Panc1 (cell line): ENCODE data around the gene TNPO3. TPM values are rescaled to one million over a fixed set of nuclear protein-coding genes. Genes with fewer than 3 reads are reported as not detected.

Experiments
- ATAC-seq: fragments of 200-7000 bp; cut with Tn5 transposase; 2 replicates; pipeline ENCODE4 v1.9.1; 2020; ENCODE audit warnings: mild to moderate bottlenecking, moderate library complexity
- BruUV-seq: library from RNA; stranded (reverse); fragments of 400-500 nt; replicated peaks from 2 replicates; lab custom pipeline; 2021; lab: Mats Ljungman, UMichigan
- CTCF ChIA-PET: fragments of 300-600 bp; sonication (Branson Sonifier 250); formaldehyde crosslinking; loops from one replicate; lab custom pipeline; 2022; ENCODE audit warnings: antibody characterized with exemption; lab: Charles Lee
- POLR2A ChIA-PET: fragments of 300-600 bp; sonication (Branson Sonifier 250); formaldehyde crosslinking; loops from one replicate; lab custom pipeline; 2022; ENCODE audit warnings: antibody characterized with exemption; lab: Charles Lee
- DNase-seq: peaks from one replicate; pipeline ENCODE4 v3.0.0-alpha.2; 2010; ENCODE audit warnings: low read depth, low spot score
- H3K27ac ChIP-seq: 2 replicates; pipeline ENCODE4 v1.5.1; 2011; ENCODE audit warnings: mild to moderate bottlenecking, low read length, inconsistent platforms
- H3K27me3 ChIP-seq: fragments of 200-500 bp; sonication (Bioruptor generic); 2 replicates; pipeline ENCODE4 v1.6.0; 2014; ENCODE audit warnings: low read length, inconsistent platforms; ENCODE audit not compliant: control insufficient read depth, insufficient read depth
- H3K36me3 ChIP-seq: fragments of 200-500 bp; sonication (Bioruptor generic); 2 replicates; pipeline ENCODE4 v1.5.1; 2014; ENCODE audit warnings: inconsistent platforms, mild to moderate bottlenecking, low read length, moderate library complexity; ENCODE audit not compliant: control insufficient read depth, insufficient read depth
- H3K4me1 ChIP-seq: 2 replicates; pipeline ENCODE4 v1.5.1; 2011; ENCODE audit warnings: inconsistent platforms, mild to moderate bottlenecking, low read length, moderate library complexity; ENCODE audit not compliant: control insufficient read depth, insufficient read depth
- H3K4me3 ChIP-seq, 2 experiments: 2 replicates each; pipeline ENCODE4 v1.5.1; 2011 to 2012; ENCODE audit warnings: low read depth in 2 of 2, low read length in 2 of 2, mild to moderate bottlenecking in 2 of 2, inconsistent platforms in 1 of 2, moderate library complexity in 1 of 2
- H3K9me3 ChIP-seq: fragments of 200-500 bp; sonication (Bioruptor generic); 2 replicates; pipeline ENCODE4 v1.5.1; 2014; ENCODE audit warnings: low read depth, mild to moderate bottlenecking, inconsistent platforms, low read length, moderate library complexity; ENCODE audit not compliant: control insufficient read depth, insufficient read depth
- CTCF ChIP-seq: fragments of 450-650 bp; IDR thresholded peaks from 2 replicates; pipeline ENCODE4 v1.5.1; 2017; ENCODE audit warnings: mild to moderate bottlenecking
- POLR2AphosphoS5 ChIP-seq: IDR thresholded peaks from 2 replicates; pipeline ENCODE4 v1.6.1; 2012; ENCODE audit warnings: mild to moderate bottlenecking, low read depth, low read length, moderate library complexity
- REST ChIP-seq, 2 experiments: IDR thresholded peaks; 2 replicates each; pipeline ENCODE4 v1.6.1; 2011 to 2012; ENCODE audit warnings: low read depth in 2 of 2, control low read depth in 1 of 2, low read length in 1 of 2, mild to moderate bottlenecking in 1 of 2, moderate library complexity in 1 of 2; ENCODE audit not compliant: insufficient read depth in 1 of 2
- SIN3A ChIP-seq: IDR thresholded peaks from 2 replicates; pipeline ENCODE4 v1.6.1; 2012; ENCODE audit warnings: low read depth, mild to moderate bottlenecking, low read length, moderate library complexity, borderline replicate concordance; ENCODE audit not compliant: insufficient read depth
- TCF7L2 ChIP-seq: IDR thresholded peaks from 2 replicates; pipeline ENCODE4 v1.6.1; 2011; ENCODE audit warnings: mild to moderate bottlenecking, low read depth, low read length, inconsistent platforms
- in situ Hi-C: cut with HindIII; loops from 2 replicates; pipeline ENCODE4 v1.10.0; 2016; ENCODE audit warnings: low sequenced_read_pairs, low pct_unique_long_range_greater_than_20kb
- intact Hi-C: fragments of 100-400 bp; cut with micrococcal nuclease; formaldehyde crosslinking; loops from one replicate; pipeline ENCODE4 v1.10.0; 2022; ENCODE audit not compliant: unreplicated experiment
- total RNA-seq: library from RNA; stranded (reverse); gene quantifications from one replicate; pipeline ENCODE4 v1.2.1, GENCODE V29; 2021; ENCODE audit not compliant: unreplicated experiment

Gene TNPO3
- total RNA-seq, 1 experiment from 2014 or later = 71.8 TPM

- in situ Hi-C loops = no loop called here
- Histone ChIP-seq H3K4me3 (no peak overlapping the region), H3K9me3 (no peaks in the 10 kb centered on the region), H3K27me3 (no peaks in the 10 kb centered on the region), H3K4me1 (no peaks in the 10 kb centered on the region), H3K27ac (no peak overlapping the region), H3K36me3 (no peaks in the 10 kb centered on the region)
- intact Hi-C loops = loop anchor here (10.0 kb wide), 1 partner anchor 162 kb away; no protein-coding TSS in a partner anchor
- TF ChIP-seq REST (IDR thresholded peaks at IDR 0.05; ENCODE audit: insufficient read depth in 1 of 2, low read depth in 2 of 2, low read length in 1 of 2) (no peak), TCF7L2 (no peak), SIN3A (no peak), POLR2AphosphoS5 (no peak), CTCF (no peak)
- no peak for DNase-seq
- ChIA-PET CTCF (no interaction called here), POLR2A (no interaction called here)
- no TSS peak for BruUV-seq
- ATAC-seq = no peak
Observed at GRCh38 chr7:128932862-128933179, 122.1 kb downstream of the TNPO3 start.

- BruUV-seq = no TSS peak
- CTCF ChIA-PET = no interaction called here
- POLR2A ChIA-PET = no interaction called here
- Histone ChIP-seq H3K4me3 (no peak overlapping the region), H3K27ac (no peak overlapping the region), H3K36me3 (no peaks in the 10 kb centered on the region), H3K4me1 (no peaks in the 10 kb centered on the region), H3K27me3 (no peaks in the 10 kb centered on the region), H3K9me3 (no peaks in the 10 kb centered on the region)
- in situ Hi-C loops = no loop called here
- TF ChIP-seq SIN3A (no peak), CTCF (no peak), REST (IDR thresholded peaks at IDR 0.05; ENCODE audit: insufficient read depth in 1 of 2, low read depth in 2 of 2, low read length in 1 of 2) (no peak), POLR2AphosphoS5 (no peak), TCF7L2 (no peak)
- intact Hi-C loops = loop anchor here (10.0 kb wide), 1 partner anchor 163 kb away; no protein-coding TSS in a partner anchor
- DNase-seq (no peak), ATAC-seq (no peak)
Observed at GRCh38 chr7:128931965-128932861, 122.7 kb downstream of the TNPO3 start.
